Measurements from ENCODE around the gene FUOM. TPM values are rescaled to one million over a fixed set of nuclear protein-coding genes. Genes with fewer than 3 reads are reported as not detected.
"Not testable (repeated sequence)": the region's sequence is repeated elsewhere in the genome, so short reads cannot be mapped to it uniquely, and the experiment has no call there.

The FUOM gene
- polyA plus RNA-seq, 1 donor from 2014 or later = not detected

DNA sequence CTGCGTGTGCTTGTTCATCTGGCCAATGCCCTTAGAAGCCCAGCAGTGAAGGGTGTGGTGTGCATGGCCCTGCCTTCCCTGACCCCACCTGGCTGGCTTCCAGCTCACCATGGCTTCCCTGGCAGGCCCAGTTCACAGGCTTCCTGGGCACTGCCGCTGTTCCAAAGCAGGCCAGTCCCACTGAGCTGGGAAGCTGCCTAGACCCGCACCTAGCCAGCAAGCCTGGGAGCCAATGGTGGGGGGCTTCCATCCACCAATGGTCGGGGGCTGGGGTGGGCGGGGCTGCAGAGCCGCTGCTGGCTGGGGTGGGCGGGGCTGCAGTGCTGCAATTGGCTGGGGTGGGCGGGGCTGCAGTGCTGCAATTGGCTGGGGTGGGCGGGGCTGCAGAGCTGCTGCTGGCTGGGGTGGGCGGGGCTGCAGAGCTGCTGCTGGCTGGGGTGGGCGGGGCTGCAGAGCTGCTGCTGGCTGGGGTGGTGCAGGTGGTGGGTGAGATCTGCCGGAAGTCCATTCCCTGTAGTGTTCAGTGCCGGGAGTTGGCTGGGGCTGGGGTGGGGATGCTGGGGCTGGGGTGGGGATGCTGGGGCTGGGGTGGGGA lies 33.5 kb downstream of the FUOM start:
- no peak overlapping the region for H3K4me3 ChIP-seq (ENCODE audit: low read length)

DNA sequence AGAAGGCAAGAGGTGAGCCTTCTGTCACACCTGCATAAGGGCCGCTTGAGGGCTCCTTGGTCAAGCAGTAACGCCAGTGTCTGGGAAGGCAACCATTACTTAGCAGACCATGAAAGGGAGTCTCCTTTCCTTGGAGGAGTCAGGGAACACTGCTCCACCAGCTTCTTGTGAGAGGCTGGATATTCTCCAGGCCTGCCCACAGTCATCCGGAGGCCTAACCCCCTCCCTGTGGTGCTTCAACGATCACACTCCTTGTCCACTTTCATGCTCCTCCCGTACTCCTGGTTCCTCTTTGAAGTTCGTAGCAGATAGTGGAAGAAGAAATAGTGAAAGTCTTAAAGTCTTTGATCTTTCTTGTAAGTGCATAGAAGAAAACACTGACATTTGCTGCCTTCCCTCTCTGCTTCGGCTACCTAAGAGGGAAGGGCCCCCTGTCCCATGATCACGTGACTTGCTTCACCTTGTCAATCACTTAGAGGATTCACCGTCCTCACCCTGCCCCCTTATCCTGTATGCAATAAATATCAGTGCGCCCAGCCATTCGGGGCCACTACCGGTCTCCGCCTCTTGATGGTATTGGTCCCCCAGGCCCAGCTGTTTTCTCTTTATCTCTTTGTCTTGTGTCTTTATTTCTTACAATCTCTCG lies 35.6 kb downstream of the FUOM start:
- H2AFZ ChIP-seq (ENCODE audit: low read depth, low read length); H3F3A ChIP-seq (ENCODE audit: insufficient read depth, low read length, poor library complexity, severe bottlenecking); H3K9me2 ChIP-seq (ENCODE audit: insufficient read depth, low read length); H3K36me3 ChIP-seq (ENCODE audit: insufficient read depth, low read length); H3K9me3 ChIP-seq (ENCODE audit: low read length); H3K27ac ChIP-seq (ENCODE audit: low read length); H3K79me2 ChIP-seq (replicated peaks; ENCODE audit: insufficient read depth, low read length); H4K20me1 ChIP-seq (ENCODE audit: insufficient read depth); H3K4me3 ChIP-seq (ENCODE audit: low read length); H3K9ac ChIP-seq (ENCODE audit: low read length); H3K4me2 ChIP-seq (ENCODE audit: low read length): not testable (repeated sequence)
- H3K27me3 ChIP-seq (ENCODE audit: insufficient read depth, low read depth, low read length) = peaks cover 24% of the 10 kb centered on the region

More for the DNA sequence above, 33.5 kb downstream of the FUOM start:
- Histone ChIP-seq H3K9me2 (ENCODE audit: insufficient read depth, low read length) (no peaks in the 10 kb centered on the region), H3K4me2 (ENCODE audit: low read length) (no peak overlapping the region), H2AFZ (ENCODE audit: low read depth, low read length) (no peak overlapping the region), H3K36me3 (ENCODE audit: insufficient read depth, low read length) (no peaks in the 10 kb centered on the region), H3K27me3 (ENCODE audit: insufficient read depth, low read depth, low read length) (peaks cover 25% of the 10 kb centered on the region), H4K20me1 (ENCODE audit: insufficient read depth) (no peaks in the 10 kb centered on the region), H3K27ac (ENCODE audit: low read length) (no peak overlapping the region), H3K79me2 (replicated peaks; ENCODE audit: insufficient read depth, low read length) (no peaks in the 10 kb centered on the region), H3K9me3 (ENCODE audit: low read length) (no peaks in the 10 kb centered on the region), H3F3A (ENCODE audit: insufficient read depth, low read length, poor library complexity, severe bottlenecking) (no peaks in the 10 kb centered on the region), H3K9ac (ENCODE audit: low read length) (no peak overlapping the region)
- TF ChIP-seq, protein P1, sequence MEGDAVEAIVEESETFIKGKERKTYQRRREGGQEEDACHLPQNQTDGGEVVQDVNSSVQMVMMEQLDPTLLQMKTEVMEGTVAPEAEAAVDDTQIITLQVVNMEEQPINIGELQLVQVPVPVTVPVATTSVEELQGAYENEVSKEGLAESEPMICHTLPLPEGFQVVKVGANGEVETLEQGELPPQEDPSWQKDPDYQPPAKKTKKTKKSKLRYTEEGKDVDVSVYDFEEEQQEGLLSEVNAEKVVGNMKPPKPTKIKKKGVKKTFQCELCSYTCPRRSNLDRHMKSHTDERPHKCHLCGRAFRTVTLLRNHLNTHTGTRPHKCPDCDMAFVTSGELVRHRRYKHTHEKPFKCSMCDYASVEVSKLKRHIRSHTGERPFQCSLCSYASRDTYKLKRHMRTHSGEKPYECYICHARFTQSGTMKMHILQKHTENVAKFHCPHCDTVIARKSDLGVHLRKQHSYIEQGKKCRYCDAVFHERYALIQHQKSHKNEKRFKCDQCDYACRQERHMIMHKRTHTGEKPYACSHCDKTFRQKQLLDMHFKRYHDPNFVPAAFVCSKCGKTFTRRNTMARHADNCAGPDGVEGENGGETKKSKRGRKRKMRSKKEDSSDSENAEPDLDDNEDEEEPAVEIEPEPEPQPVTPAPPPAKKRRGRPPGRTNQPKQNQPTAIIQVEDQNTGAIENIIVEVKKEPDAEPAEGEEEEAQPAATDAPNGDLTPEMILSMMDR (IDR thresholded peaks at IDR 0.05; ENCODE audit: poor library complexity, severe bottlenecking) = no peak
- TF ChIP-seq MXI1 (conservative IDR thresholded peaks at IDR 0.05; ENCODE audit: poor library complexity, severe bottlenecking) = no peak

DNA sequence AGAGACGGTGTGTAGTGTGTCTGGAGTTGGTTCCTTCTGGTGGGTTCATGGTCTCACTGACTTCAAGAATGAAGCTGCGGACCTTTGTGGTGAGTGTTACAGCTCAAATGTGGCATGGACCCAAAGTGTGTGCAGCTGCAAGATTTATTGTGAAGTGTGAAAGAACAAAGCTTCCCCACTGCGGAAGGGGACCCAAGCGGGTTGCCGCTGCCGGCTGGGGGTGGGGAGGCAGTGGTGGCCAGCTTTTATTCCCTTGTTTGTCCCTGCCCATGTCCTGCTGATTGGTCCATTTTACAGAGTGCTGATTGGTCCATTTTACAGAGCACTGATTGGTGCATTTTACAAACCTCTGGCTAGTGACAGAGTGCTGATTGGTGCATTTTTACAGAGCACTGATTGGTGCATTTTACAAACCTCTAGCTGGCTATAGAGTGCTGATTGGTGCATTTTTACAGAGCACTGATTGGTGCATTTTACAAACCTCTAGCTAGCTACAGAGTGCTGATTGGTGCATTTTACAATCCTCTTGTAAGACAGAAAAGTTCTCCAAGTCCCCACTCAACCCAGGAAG lies 36.9 kb downstream of the FUOM start:
- not testable (repeated sequence) for H3K4me2 ChIP-seq (ENCODE audit: low read length); H3K27ac ChIP-seq (ENCODE audit: low read length); H3K79me2 ChIP-seq (replicated peaks; ENCODE audit: insufficient read depth, low read length); H3K36me3 ChIP-seq (ENCODE audit: insufficient read depth, low read length); H3F3A ChIP-seq (ENCODE audit: insufficient read depth, low read length, poor library complexity, severe bottlenecking); H3K9ac ChIP-seq (ENCODE audit: low read length); H3K9me3 ChIP-seq (ENCODE audit: low read length); H4K20me1 ChIP-seq (ENCODE audit: insufficient read depth); H3K9me2 ChIP-seq (ENCODE audit: insufficient read depth, low read length); H3K4me3 ChIP-seq (ENCODE audit: low read length); H2AFZ ChIP-seq (ENCODE audit: low read depth, low read length)
- H3K27me3 ChIP-seq (ENCODE audit: insufficient read depth, low read depth, low read length) = peaks cover 11% of the 10 kb centered on the region

DNA sequence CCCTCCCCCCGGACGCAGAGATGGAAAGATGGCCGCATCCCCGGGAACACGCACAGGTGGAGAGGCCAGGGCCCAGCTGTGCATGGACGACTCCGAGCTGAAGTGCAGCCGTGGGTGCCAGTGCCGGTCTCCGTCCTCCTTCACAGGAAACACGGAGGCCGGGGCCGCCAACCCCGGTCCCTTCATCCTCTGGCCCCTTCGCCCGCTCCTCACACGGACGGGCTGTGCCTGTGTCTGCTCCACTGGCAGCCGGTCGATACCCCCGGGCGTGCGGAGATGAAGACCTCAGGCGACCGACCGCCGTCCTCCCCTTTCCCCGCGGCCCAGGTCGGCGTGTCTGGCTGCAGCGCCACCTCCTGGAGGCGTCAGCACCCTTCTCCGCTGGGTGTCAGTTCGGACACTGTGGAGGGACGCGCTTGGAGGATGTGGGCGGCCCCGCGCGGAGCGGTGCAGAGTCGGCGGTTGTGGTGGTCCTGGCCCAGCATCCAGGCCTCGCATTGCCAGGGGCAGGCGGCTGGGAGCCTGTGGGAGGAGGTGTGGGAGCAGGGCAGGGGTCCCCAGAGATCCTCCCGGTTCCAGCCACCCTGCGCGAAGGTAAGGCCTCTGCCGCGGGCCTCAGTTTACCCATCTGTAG lies 39.2 kb downstream of the FUOM start:
- H3K9me2 ChIP-seq (ENCODE audit: insufficient read depth, low read length) = no peaks in the 10 kb centered on the region
- H3K9me3 ChIP-seq (ENCODE audit: low read length) = no peaks in the 10 kb centered on the region
- peak overlapping the region; percentile 62 for H3K4me3 ChIP-seq (ENCODE audit: low read length)
- peak; percentile 55 for TF ChIP-seq RAD21 (conservative IDR thresholded peaks at IDR 0.05)
- no peak for TF ChIP-seq TAF1 (IDR thresholded peaks at IDR 0.05; ENCODE audit: low read depth)
- TF ChIP-seq MXI1 (conservative IDR thresholded peaks at IDR 0.05; ENCODE audit: poor library complexity, severe bottlenecking) = peak; percentile 36
- TF ChIP-seq SMC3 (conservative IDR thresholded peaks at IDR 0.05; ENCODE audit: poor library complexity) = peak; percentile 68
- TF ChIP-seq, protein P1 (IDR thresholded peaks at IDR 0.05; ENCODE audit: poor library complexity, severe bottlenecking) = peak; percentile 72
- H3K27me3 ChIP-seq (ENCODE audit: insufficient read depth, low read depth, low read length) = no peaks in the 10 kb centered on the region
- H3K36me3 ChIP-seq (ENCODE audit: insufficient read depth, low read length) = no peaks in the 10 kb centered on the region
- no peaks in the 10 kb centered on the region for H4K20me1 ChIP-seq (ENCODE audit: insufficient read depth)
- peak overlapping the region; percentile 62 for H3K9ac ChIP-seq (ENCODE audit: low read length)
- H3K79me2 ChIP-seq (replicated peaks; ENCODE audit: insufficient read depth, low read length) = no peaks in the 10 kb centered on the region
- no peaks in the 10 kb centered on the region for H3F3A ChIP-seq (ENCODE audit: insufficient read depth, low read length, poor library complexity, severe bottlenecking)
- no peak overlapping the region for H2AFZ ChIP-seq (ENCODE audit: low read depth, low read length)
- no peak overlapping the region for H3K27ac ChIP-seq (ENCODE audit: low read length)
- H3K4me2 ChIP-seq (ENCODE audit: low read length) = no peak overlapping the region

Data from neural cell (in vitro differentiated cells).